Left kidney (tissue), 2 donors: ENCODE measurements around the gene PCDH9. TPM values are rescaled to one million over a fixed set of nuclear protein-coding genes. Genes with fewer than 3 reads are reported as not detected.
"Not testable (repeated sequence)": the region's sequence is repeated elsewhere in the genome, so short reads cannot be mapped to it uniquely, and the experiment has no call there.

Source experiments
- DNase-seq: peaks from one replicate; pipeline ENCODE4 v3.0.0-alpha.2; 2013
- polyA plus RNA-seq: library from polyadenylated mRNA; unstranded; fragments of 120-200 nt; gene quantifications from one replicate; pipeline ENCODE4 v1.2.1, GENCODE V29; 2013; ENCODE audit not compliant: insufficient read length

PCDH9 gene
- polyA plus RNA-seq, 1 donor = 15.3 TPM

- DNase-seq = no peak
Measured at GRCh38 chr13:67128136-67128535, 102.0 kb downstream of the PCDH9 start.

GRCh38 chr13:67125681-67126080 lies 104.5 kb downstream of the PCDH9 start:
- DNase-seq = no peak

- DNase-seq = no peak
Measured at GRCh38 chr13:67123165-67123564, 107.0 kb downstream of the PCDH9 start.

- DNase-seq = no peak
Measured at GRCh38 chr13:67122251-67122650, 107.9 kb downstream of the PCDH9 start.

GRCh38 chr13:67120872-67121531 lies 109.1 kb downstream of the PCDH9 start:
- no peak for DNase-seq

GRCh38 chr13:67119481-67119894 lies 110.6 kb downstream of the PCDH9 start:
- DNase-seq = no peak

- DNase-seq = no peak
Measured at GRCh38 chr13:67118277-67118676, 111.9 kb downstream of the PCDH9 start.

- no peak for DNase-seq
Measured at GRCh38 chr13:67117010-67117550, 113.1 kb downstream of the PCDH9 start.

- no peak for DNase-seq
Measured at GRCh38 chr13:67107979-67108378, 122.2 kb downstream of the PCDH9 start.

- no peak for DNase-seq
Measured at GRCh38 chr13:67106502-67107057, 123.6 kb downstream of the PCDH9 start.

- no peak for DNase-seq
Measured at GRCh38 chr13:67101730-67102467, 128.2 kb downstream of the PCDH9 start.

GRCh38 chr13:67100730-67101129 lies 129.4 kb downstream of the PCDH9 start:
- no peak for DNase-seq

- no peak for DNase-seq
Measured at GRCh38 chr13:67099494-67099893, 130.6 kb downstream of the PCDH9 start.

- DNase-seq = no peak
Measured at GRCh38 chr13:67097892-67098452, 132.2 kb downstream of the PCDH9 start.

- DNase-seq = not testable (repeated sequence)
Measured at GRCh38 chr13:67096893-67097292, 133.2 kb downstream of the PCDH9 start.

- no peak for DNase-seq
Measured at GRCh38 chr13:67096418-67096817, 133.7 kb downstream of the PCDH9 start.

- DNase-seq = no peak
Measured at GRCh38 chr13:67095621-67096020, 134.5 kb downstream of the PCDH9 start.

- no peak for DNase-seq
Measured at GRCh38 chr13:67094952-67095351, 135.2 kb downstream of the PCDH9 start.

GRCh38 chr13:67094078-67094477 lies 136.1 kb downstream of the PCDH9 start:
- no peak for DNase-seq

GRCh38 chr13:67091603-67092002 lies 138.5 kb downstream of the PCDH9 start:
- DNase-seq = no peak

GRCh38 chr13:67090856-67091255 lies 139.3 kb downstream of the PCDH9 start:
- DNase-seq = no peak

- no peak for DNase-seq
Measured at GRCh38 chr13:67087527-67087926, 142.6 kb downstream of the PCDH9 start.

GRCh38 chr13:67086260-67086659 lies 143.9 kb downstream of the PCDH9 start:
- no peak for DNase-seq
